OCI-LY7 (cell line): ENCODE results near the gene SYNGR3. TPM values are rescaled to one million over a fixed set of nuclear protein-coding genes. Genes with fewer than 3 reads are reported as not detected.

Source experiments
- BruUV-seq: library from RNA; stranded (reverse); fragments of 400-500 nt; replicated peaks from 2 replicates; lab custom pipeline; 2021; lab: Mats Ljungman, UMichigan
- CTCF ChIA-PET: fragments of 300-600 bp; sonication (Branson Sonifier 250); formaldehyde crosslinking; loops from one replicate; lab custom pipeline; 2022; ENCODE audit warnings: antibody characterized with exemption; ENCODE audit not compliant: unreplicated experiment; lab: Charles Lee
- POLR2A ChIA-PET: fragments of 300-600 bp; sonication (Branson Sonifier 250); formaldehyde crosslinking; loops from one replicate; lab custom pipeline; 2022; ENCODE audit warnings: antibody characterized with exemption; lab: Charles Lee
- DNase-seq: peaks from one replicate; pipeline ENCODE4 v3.0.0-alpha.2; 2015; ENCODE audit warnings: low spot score
- H2AFZ ChIP-seq: fragments of 200-600 bp; sonication (generic), shearing (Covaris generic); 2 replicates; pipeline ENCODE4 v1.6.1; 2014; ENCODE audit warnings: mild to moderate bottlenecking, antibody characterized with exemption, low read length, moderate library complexity
- H3K27ac ChIP-seq: fragments of 200-600 bp; sonication (generic); 2 replicates; pipeline ENCODE4 v1.5.1; 2014; ENCODE audit warnings: mixed run types, low read depth, mild to moderate bottlenecking, moderate library complexity, low read length, inconsistent platforms; ENCODE audit not compliant: poor library complexity, severe bottlenecking
- H3K36me3 ChIP-seq: fragments of 200-600 bp; sonication (generic); 2 replicates; pipeline ENCODE4 v1.6.1; 2014; ENCODE audit warnings: mild to moderate bottlenecking, antibody characterized with exemption, low read length, moderate library complexity, mixed read lengths; ENCODE audit not compliant: insufficient read depth
- H3K4me1 ChIP-seq: fragments of 200-600 bp; sonication (generic); 2 replicates; pipeline ENCODE4 v1.5.1; 2014; ENCODE audit warnings: mild to moderate bottlenecking, low read length; ENCODE audit not compliant: insufficient read depth, poor library complexity, severe bottlenecking
- H3K4me2 ChIP-seq: fragments of 200-600 bp; sonication (generic); 2 replicates; pipeline ENCODE4 v1.6.1; 2014; ENCODE audit warnings: mild to moderate bottlenecking, low read length
- H3K4me3 ChIP-seq: fragments of 200-600 bp; sonication (generic); 2 replicates; pipeline ENCODE4 v1.5.1; 2014; ENCODE audit warnings: mild to moderate bottlenecking, low read depth, low read length; ENCODE audit not compliant: poor library complexity, severe bottlenecking
- H3K79me2 ChIP-seq: fragments of 200-600 bp; sonication (generic); 2 replicates; pipeline ENCODE4 v1.6.1; 2016; ENCODE audit warnings: low read depth, mild to moderate bottlenecking, low read length, moderate library complexity, mixed read lengths; ENCODE audit not compliant: insufficient read depth
- H3K9me2 ChIP-seq: fragments of 200-600 bp; sonication (generic); 2 replicates; pipeline ENCODE4 v1.6.1; 2016; ENCODE audit warnings: mild to moderate bottlenecking, low read length, mixed read lengths; ENCODE audit not compliant: insufficient read depth
- H3K9me3 ChIP-seq: fragments of 200-600 bp; sonication (generic); 2 replicates; pipeline ENCODE4 v1.6.1; 2014; ENCODE audit warnings: mild to moderate bottlenecking, mixed run types, low read length, mixed read lengths
- H4K20me1 ChIP-seq: fragments of 200-600 bp; sonication (generic); 2 replicates; pipeline ENCODE4 v1.6.1; 2014; ENCODE audit warnings: mild to moderate bottlenecking, antibody characterized with exemption, low read length, moderate library complexity, mixed read lengths; ENCODE audit not compliant: insufficient read depth
- EZH2phosphoT487 ChIP-seq: fragments of 200-600 bp; sonication (generic); IDR thresholded peaks from 2 replicates; pipeline ENCODE4 v1.6.1; 2018; ENCODE audit warnings: low read depth, borderline replicate concordance, mild to moderate bottlenecking, mixed run types, antibody characterized with exemption, low read length, moderate library complexity, mixed read lengths
- intact Hi-C: fragments of 100-400 bp; cut with micrococcal nuclease; formaldehyde crosslinking; loops from one replicate; pipeline ENCODE4 v1.10.0; 2022; ENCODE audit not compliant: unreplicated experiment
- small RNA-seq: library from RNA; depleted of rRNA; stranded (forward); fragments of <200 nt; gene quantifications from one replicate; pipeline ENCODE3, GENCODE V24; 2014
- total RNA-seq, 2 experiments: library from RNA; depleted of rRNA in 1 of 2; stranded (reverse); fragments of >200 nt in 1 of 2; shearing (Covaris generic) in 1 of 2; gene quantifications; 2 replicates each; pipeline ENCODE4 v1.2.3, GENCODE V29; 2014 to 2022
- TF ChIP-seq, protein P1 (sequence below): fragments of 200-600 bp; sonication (generic); conservative IDR thresholded peaks from 2 replicates; pipeline ENCODE4 v1.5.1; 2014; ENCODE audit warnings: mild to moderate bottlenecking, antibody characterized with exemption, low read length, moderate library complexity, mixed read lengths

Gene SYNGR3
- total RNA-seq, 2 experiments from 2014 or later, result 10.3 to 11.1 TPM

DNA sequence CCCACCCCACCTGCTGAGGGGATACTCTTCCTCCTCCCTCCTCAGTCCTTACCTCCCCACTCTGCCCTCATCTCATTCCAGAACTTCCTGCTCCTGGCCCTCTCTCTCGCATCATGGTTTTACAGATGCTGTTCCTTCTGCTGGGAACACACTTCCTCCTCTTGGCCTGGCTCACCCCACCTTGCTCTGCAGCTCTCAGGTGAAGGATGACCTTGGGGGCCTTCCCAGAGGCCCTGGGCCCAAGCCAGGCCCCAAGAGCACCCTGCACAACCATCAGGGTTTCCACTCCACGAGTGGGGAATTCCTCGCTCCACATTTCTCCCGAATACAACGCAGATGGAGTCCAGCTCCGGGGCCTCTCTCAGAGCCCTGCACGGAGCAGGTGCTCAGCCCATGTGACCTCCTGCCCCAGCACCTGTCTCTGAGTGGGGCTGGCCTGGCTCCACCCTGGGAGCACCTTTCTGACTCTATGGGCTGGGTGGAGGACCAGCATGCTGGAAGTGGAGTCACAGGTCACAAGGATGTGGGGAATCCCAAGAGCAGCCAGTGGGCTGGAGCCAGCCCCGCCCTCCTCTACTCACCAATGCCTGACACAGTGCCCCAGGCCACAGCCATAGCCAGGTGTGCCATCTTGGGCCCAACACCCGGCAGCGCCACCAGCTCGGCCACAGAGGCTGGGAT is 53.4 kb downstream of the SYNGR3 start:
- no peaks in the 10 kb centered on the region for H3K9me2 ChIP-seq
- H4K20me1 ChIP-seq, result no peaks in the 10 kb centered on the region
- peaks cover 11% of the 10 kb centered on the region; the same call in 1 of the 2 replicates for H3K36me3 ChIP-seq
- H3K79me2 ChIP-seq, result peaks cover 1% of the 10 kb centered on the region; the same call in 1 of the 2 replicates
- no peaks in the 10 kb centered on the region for H3K9me3 ChIP-seq
- no peak for DNase-seq
- H3K4me2 ChIP-seq, result no peak overlapping the region
- H3K4me1 ChIP-seq, result peaks cover 11% of the 10 kb centered on the region
- BruUV-seq, result no TSS peak
- H3K27ac ChIP-seq, result no peak overlapping the region
- H3K4me3 ChIP-seq, result no peak overlapping the region
- ChIA-PET CTCF (no interaction called here), POLR2A (no interaction called here)
- TF ChIP-seq, protein P1, sequence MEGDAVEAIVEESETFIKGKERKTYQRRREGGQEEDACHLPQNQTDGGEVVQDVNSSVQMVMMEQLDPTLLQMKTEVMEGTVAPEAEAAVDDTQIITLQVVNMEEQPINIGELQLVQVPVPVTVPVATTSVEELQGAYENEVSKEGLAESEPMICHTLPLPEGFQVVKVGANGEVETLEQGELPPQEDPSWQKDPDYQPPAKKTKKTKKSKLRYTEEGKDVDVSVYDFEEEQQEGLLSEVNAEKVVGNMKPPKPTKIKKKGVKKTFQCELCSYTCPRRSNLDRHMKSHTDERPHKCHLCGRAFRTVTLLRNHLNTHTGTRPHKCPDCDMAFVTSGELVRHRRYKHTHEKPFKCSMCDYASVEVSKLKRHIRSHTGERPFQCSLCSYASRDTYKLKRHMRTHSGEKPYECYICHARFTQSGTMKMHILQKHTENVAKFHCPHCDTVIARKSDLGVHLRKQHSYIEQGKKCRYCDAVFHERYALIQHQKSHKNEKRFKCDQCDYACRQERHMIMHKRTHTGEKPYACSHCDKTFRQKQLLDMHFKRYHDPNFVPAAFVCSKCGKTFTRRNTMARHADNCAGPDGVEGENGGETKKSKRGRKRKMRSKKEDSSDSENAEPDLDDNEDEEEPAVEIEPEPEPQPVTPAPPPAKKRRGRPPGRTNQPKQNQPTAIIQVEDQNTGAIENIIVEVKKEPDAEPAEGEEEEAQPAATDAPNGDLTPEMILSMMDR, result no peak
- no peak for TF ChIP-seq EZH2phosphoT487
- no peak overlapping the region for H2AFZ ChIP-seq
- intact Hi-C loops, result no loop called here

Small RNAs within 50 kb of the gene (small RNA-seq; reads per million reads assigned to genes)
- gene AC005363.2 (not detected), gene RN7SL219P (not detected), gene SNORA10 (not detected), gene SNORA64 (not detected)

Other genes starting within 250 kb of the SYNGR3 start
Only the 30 nearest of the 32 such genes appear.
- 38.2 and 54.5 TPM in 2 replicates for gene NME3, start 218.4 kb upstream of the SYNGR3 start, total RNA-seq (2014; rRNA removed; shearing (Covaris generic))
- gene NME3, start 218.4 kb upstream of the SYNGR3 start, total RNA-seq (2022), result 30.6 and 34.8 TPM in 2 replicates
- 22.0 and 23.8 TPM in 2 replicates for gene EME2, start 217.2 kb upstream of the SYNGR3 start, total RNA-seq (2014; rRNA removed; shearing (Covaris generic))
- gene EME2, start 217.2 kb upstream of the SYNGR3 start, total RNA-seq (2022), result 48.5 and 51.8 TPM in 2 replicates
- 170 and 190 TPM in 2 replicates for gene MRPS34, start 216.8 kb upstream of the SYNGR3 start, total RNA-seq (2014; rRNA removed; shearing (Covaris generic))
- gene MRPS34, start 216.8 kb upstream of the SYNGR3 start, total RNA-seq (2022), result 176 and 196 TPM in 2 replicates
- gene SPSB3, start 207.4 kb upstream of the SYNGR3 start, total RNA-seq (2014; rRNA removed; shearing (Covaris generic)), result 52.4 and 53.7 TPM in 2 replicates
- gene SPSB3, start 207.4 kb upstream of the SYNGR3 start, total RNA-seq (2022), result 33.6 and 39.5 TPM in 2 replicates
- 70.5 and 94.9 TPM in 2 replicates for gene NUBP2, start 207.0 kb upstream of the SYNGR3 start, total RNA-seq (2014; rRNA removed; shearing (Covaris generic))
- 58.2 and 62.7 TPM in 2 replicates for gene NUBP2, start 207.0 kb upstream of the SYNGR3 start, total RNA-seq (2022)
- gene IGFALS, start 196.3 kb upstream of the SYNGR3 start, total RNA-seq (2014; rRNA removed; shearing (Covaris generic)), result 0.13 TPM in 1 of 2 replicates, not detected in the other
- gene IGFALS, start 196.3 kb upstream of the SYNGR3 start, total RNA-seq (2022), result 0.33 TPM in 1 of 2 replicates, not detected in the other
- 26.9 and 30.5 TPM in 2 replicates for gene HAGH, start 163.1 kb upstream of the SYNGR3 start, total RNA-seq (2014; rRNA removed; shearing (Covaris generic))
- 29.9 and 36.8 TPM in 2 replicates for gene HAGH, start 163.1 kb upstream of the SYNGR3 start, total RNA-seq (2022)
- 30.7 and 32.4 TPM in 2 replicates for gene FAHD1, start 162.8 kb upstream of the SYNGR3 start, total RNA-seq (2014; rRNA removed; shearing (Covaris generic))
- 13.7 and 15.1 TPM in 2 replicates for gene FAHD1, start 162.8 kb upstream of the SYNGR3 start, total RNA-seq (2022)
- gene MEIOB, start 117.8 kb upstream of the SYNGR3 start, total RNA-seq (2014; rRNA removed; shearing (Covaris generic)), result not detected in 2 replicates
- gene MEIOB, start 117.8 kb upstream of the SYNGR3 start, total RNA-seq (2022), result not detected in 2 replicates
- gene HS3ST6, start 71.6 kb upstream of the SYNGR3 start, total RNA-seq (2014; rRNA removed; shearing (Covaris generic)), result not detected in 2 replicates
- not detected in 2 replicates for gene HS3ST6, start 71.6 kb upstream of the SYNGR3 start, total RNA-seq (2022)
- gene MSRB1, start 46.8 kb upstream of the SYNGR3 start, total RNA-seq (2014; rRNA removed; shearing (Covaris generic)), result 5.2 and 9.0 TPM in 2 replicates
- 17.6 and 18.0 TPM in 2 replicates for gene MSRB1, start 46.8 kb upstream of the SYNGR3 start, total RNA-seq (2022)
- gene RPL3L, start 35.3 kb upstream of the SYNGR3 start, total RNA-seq (2014; rRNA removed; shearing (Covaris generic)), result 0.35 TPM in 1 of 2 replicates, not detected in the other
- gene RPL3L, start 35.3 kb upstream of the SYNGR3 start, total RNA-seq (2022), result 0.63 and 0.72 TPM in 2 replicates
- 240 and 317 TPM in 2 replicates for gene NDUFB10, start 30.4 kb upstream of the SYNGR3 start, total RNA-seq (2014; rRNA removed; shearing (Covaris generic))
- gene NDUFB10, start 30.4 kb upstream of the SYNGR3 start, total RNA-seq (2022), result 180 and 201 TPM in 2 replicates
- gene RPS2, start 25.1 kb upstream of the SYNGR3 start, total RNA-seq (2014; rRNA removed; shearing (Covaris generic)), result 2,266 and 2,461 TPM in 2 replicates
- gene RPS2, start 25.1 kb upstream of the SYNGR3 start, total RNA-seq (2022), result 3,120 and 3,140 TPM in 2 replicates
- not detected in 2 replicates for gene RNF151, start 23.1 kb upstream of the SYNGR3 start, total RNA-seq (2014; rRNA removed; shearing (Covaris generic))
- not detected in 2 replicates for gene RNF151, start 23.1 kb upstream of the SYNGR3 start, total RNA-seq (2022)
- gene TBL3, start 17.9 kb upstream of the SYNGR3 start, total RNA-seq (2014; rRNA removed; shearing (Covaris generic)), result 58.5 and 67.2 TPM in 2 replicates
- gene TBL3, start 17.9 kb upstream of the SYNGR3 start, total RNA-seq (2022), result 44.3 and 49.9 TPM in 2 replicates
- gene NOXO1, start 8.5 kb upstream of the SYNGR3 start, total RNA-seq (2014; rRNA removed; shearing (Covaris generic)), result 0.22 and 2.1 TPM in 2 replicates
- 0.30 and 0.59 TPM in 2 replicates for gene NOXO1, start 8.5 kb upstream of the SYNGR3 start, total RNA-seq (2022)
- 25.1 and 32.3 TPM in 2 replicates for gene GFER, start 5.8 kb upstream of the SYNGR3 start, total RNA-seq (2014; rRNA removed; shearing (Covaris generic))
- gene GFER, start 5.8 kb upstream of the SYNGR3 start, total RNA-seq (2022), result 31.1 and 40.2 TPM in 2 replicates
- gene ZNF598, start 19.9 kb downstream of the SYNGR3 start, total RNA-seq (2014; rRNA removed; shearing (Covaris generic)), result 26.3 and 37.2 TPM in 2 replicates
- 80.4 and 83.8 TPM in 2 replicates for gene ZNF598, start 19.9 kb downstream of the SYNGR3 start, total RNA-seq (2022)
- gene NPW, start 29.8 kb downstream of the SYNGR3 start, total RNA-seq (2014; rRNA removed; shearing (Covaris generic)), result 0.85 and 0.88 TPM in 2 replicates
- 1.3 and 3.7 TPM in 2 replicates for gene NPW, start 29.8 kb downstream of the SYNGR3 start, total RNA-seq (2022)
- gene NHERF2, start 36.9 kb downstream of the SYNGR3 start, total RNA-seq (2014; rRNA removed; shearing (Covaris generic)), result not detected in 2 replicates
- 0.27 and 0.31 TPM in 2 replicates for gene NHERF2, start 36.9 kb downstream of the SYNGR3 start, total RNA-seq (2022)
- 50.9 and 56.2 TPM in 2 replicates for gene NTHL1, start 57.9 kb downstream of the SYNGR3 start, total RNA-seq (2014; rRNA removed; shearing (Covaris generic))
- 44.6 and 51.5 TPM in 2 replicates for gene NTHL1, start 57.9 kb downstream of the SYNGR3 start, total RNA-seq (2022)
- gene TSC2, start 58.0 kb downstream of the SYNGR3 start, total RNA-seq (2014; rRNA removed; shearing (Covaris generic)), result 42.8 and 57.2 TPM in 2 replicates
- 152 and 160 TPM in 2 replicates for gene TSC2, start 58.0 kb downstream of the SYNGR3 start, total RNA-seq (2022)
- gene PKD1, start 145.9 kb downstream of the SYNGR3 start, total RNA-seq (2014; rRNA removed; shearing (Covaris generic)), result 76.5 and 87.4 TPM in 2 replicates
- gene PKD1, start 145.9 kb downstream of the SYNGR3 start, total RNA-seq (2022), result 112 and 129 TPM in 2 replicates
- gene RAB26, start 158.7 kb downstream of the SYNGR3 start, total RNA-seq (2014; rRNA removed; shearing (Covaris generic)), result 3.1 and 5.0 TPM in 2 replicates
- 7.9 and 9.5 TPM in 2 replicates for gene RAB26, start 158.7 kb downstream of the SYNGR3 start, total RNA-seq (2022)
- 50.1 and 53.6 TPM in 2 replicates for gene TRAF7, start 165.8 kb downstream of the SYNGR3 start, total RNA-seq (2014; rRNA removed; shearing (Covaris generic))
- 82.3 and 103 TPM in 2 replicates for gene TRAF7, start 165.8 kb downstream of the SYNGR3 start, total RNA-seq (2022)
- gene CASKIN1, start 206.6 kb downstream of the SYNGR3 start, total RNA-seq (2014; rRNA removed; shearing (Covaris generic)), result 0.09 TPM in 1 of 2 replicates, not detected in the other
- 0.06 and 0.13 TPM in 2 replicates for gene CASKIN1, start 206.6 kb downstream of the SYNGR3 start, total RNA-seq (2022)
- 57.1 and 65.4 TPM in 2 replicates for gene MLST8, start 215.5 kb downstream of the SYNGR3 start, total RNA-seq (2014; rRNA removed; shearing (Covaris generic))
- 68.6 and 71.3 TPM in 2 replicates for gene MLST8, start 215.5 kb downstream of the SYNGR3 start, total RNA-seq (2022)
- 15.8 and 30.4 TPM in 2 replicates for gene BRICD5, start 220.9 kb downstream of the SYNGR3 start, total RNA-seq (2014; rRNA removed; shearing (Covaris generic))
- gene BRICD5, start 220.9 kb downstream of the SYNGR3 start, total RNA-seq (2022), result 31.7 and 36.6 TPM in 2 replicates
- 44.2 TPM in 2 replicates for gene PGP, start 224.9 kb downstream of the SYNGR3 start, total RNA-seq (2014; rRNA removed; shearing (Covaris generic))
- gene PGP, start 224.9 kb downstream of the SYNGR3 start, total RNA-seq (2022), result 37.0 and 37.9 TPM in 2 replicates